GM18873 (cell line): ENCODE measurements around the gene AKAP3.

Experiments
- ATAC-seq: cut with Tn5 transposase; IDR thresholded peaks from one replicate; pipeline ENCODE4 v1.9.1; 2021; ENCODE audit warnings: mild to moderate bottlenecking, moderate library complexity, moderate number of reproducible peaks; ENCODE audit not compliant: unreplicated experiment, low FRiP score

The AKAP3 gene

DNA sequence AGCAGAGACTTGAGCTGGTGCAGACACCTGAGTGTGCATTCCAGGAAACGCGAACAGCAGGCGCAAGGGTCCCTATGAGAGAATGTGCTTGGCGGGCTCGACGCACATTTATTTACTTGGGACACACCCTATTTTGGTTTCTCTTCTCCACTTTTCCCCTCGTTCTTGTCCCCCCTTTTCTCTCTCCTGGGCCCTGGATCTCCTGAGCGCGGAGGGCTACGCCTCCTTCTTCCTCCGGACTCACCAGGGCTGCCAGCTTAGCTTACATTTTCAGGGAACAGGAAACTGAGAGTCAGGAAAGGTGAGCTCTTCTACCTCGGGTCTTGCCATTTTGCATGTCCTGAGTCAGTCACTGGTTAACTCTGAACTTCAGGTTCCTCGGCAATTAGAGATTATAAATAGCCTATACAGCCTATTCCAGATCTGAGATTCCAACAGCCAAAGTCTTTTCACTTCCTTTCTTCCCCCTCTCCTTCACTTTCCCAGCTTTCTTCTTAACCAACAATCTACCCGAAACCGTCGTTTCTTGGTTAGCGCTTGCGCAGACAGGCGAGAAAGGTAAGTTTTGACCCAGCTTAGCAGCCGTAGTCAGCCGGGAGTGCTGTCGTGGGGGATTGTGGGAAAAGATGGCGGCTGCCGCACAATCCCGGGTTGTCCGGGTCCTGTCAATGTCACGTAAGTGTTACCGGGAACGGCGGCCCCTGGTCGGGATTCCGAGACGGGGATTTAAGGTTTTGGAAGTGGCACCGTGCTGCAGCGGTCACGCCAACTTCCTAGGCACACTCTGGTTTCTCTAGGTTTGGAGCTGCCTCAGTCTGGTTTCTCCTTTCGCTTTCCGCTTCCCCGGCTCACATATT is at the start of gene AKAP3, which contains the start of gene NDUFA9:
Gene AKAP3, minus strand, starts transcription at position 551 of the 857 bp plus-strand sequence. CDS start 10,855 bp downstream, outside the sequence.
Gene NDUFA9, plus strand, starts transcription at position 614 of the 857 bp plus-strand sequence. Its CDS starts 13 bp downstream, at position 627.
- ATAC-seq, result peak; percentile 67

- ATAC-seq, result no peak
Observed at GRCh38 chr12:4690760-4691159, 41.9 kb upstream of the AKAP3 start.

DNA sequence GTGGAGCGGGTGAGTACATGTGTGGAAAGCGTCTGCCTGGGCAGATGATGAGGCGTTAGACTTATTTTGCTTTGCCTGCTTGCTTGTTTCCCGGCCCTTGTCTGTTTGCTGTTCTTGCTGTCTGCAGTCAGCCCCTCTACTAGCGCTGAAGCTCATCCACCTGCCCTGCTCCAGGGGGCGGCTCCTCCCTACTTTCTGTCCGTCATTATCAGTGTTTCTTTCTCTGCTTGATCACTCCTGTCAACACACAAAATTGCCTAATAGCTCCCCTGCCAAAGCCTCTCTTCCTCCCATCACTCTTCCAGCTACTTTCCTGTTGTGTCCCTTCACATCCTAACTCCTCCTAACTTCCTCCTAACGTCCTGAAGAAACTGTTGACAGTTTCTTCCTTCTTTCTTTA is 36.5 kb upstream of the AKAP3 start:
- no peak for ATAC-seq

- ATAC-seq, result no peak
Observed at GRCh38 chr12:4681732-4682131, 32.9 kb upstream of the AKAP3 start.

DNA sequence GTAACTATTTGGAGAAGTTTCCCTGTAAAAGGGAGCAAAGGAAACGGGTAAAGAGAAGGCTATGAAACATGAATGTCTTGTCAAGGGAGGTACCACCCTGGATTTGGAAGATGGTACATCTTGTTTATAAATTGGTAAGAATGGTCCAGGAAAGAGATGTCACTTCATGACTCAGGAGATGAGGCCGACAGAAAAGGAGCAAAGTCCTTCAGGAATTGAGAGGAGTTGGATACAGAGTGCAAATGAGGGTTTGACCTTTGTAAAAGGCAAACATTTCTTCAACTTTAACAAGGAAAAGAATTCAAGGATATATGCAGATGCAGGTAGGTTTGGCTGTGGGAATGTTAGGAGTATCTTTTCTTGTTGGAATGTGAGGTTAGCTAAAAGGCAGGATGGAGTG is 30.9 kb upstream of the AKAP3 start:
- ATAC-seq, result no peak

- no peak for ATAC-seq
Observed at GRCh38 chr12:4665236-4665635, 16.4 kb upstream of the AKAP3 start.

- ATAC-seq, result no peak
Observed at GRCh38 chr12:4663971-4664505, 15.2 kb upstream of the AKAP3 start.

- no peak for ATAC-seq
Observed at GRCh38 chr12:4653691-4654090, 4.8 kb upstream of the AKAP3 start.

- ATAC-seq, result no peak
Observed at GRCh38 chr12:4653257-4653656, 4.4 kb upstream of the AKAP3 start.

DNA sequence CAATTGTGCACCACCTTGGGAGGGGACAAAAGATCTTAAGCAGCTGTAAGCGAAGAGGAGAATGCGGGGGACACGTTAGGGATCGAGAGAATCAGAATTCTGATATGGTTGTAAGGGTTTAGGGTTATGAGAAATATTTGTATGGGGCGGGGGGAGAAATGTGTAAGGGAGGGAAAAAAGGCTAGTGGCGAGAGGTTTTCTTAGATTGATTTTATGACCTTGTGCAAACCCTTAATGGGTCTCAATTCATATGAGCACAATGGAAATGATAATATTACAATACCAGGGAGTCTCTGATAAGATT is 459 bp upstream of the AKAP3 start:
- no peak for ATAC-seq

DNA sequence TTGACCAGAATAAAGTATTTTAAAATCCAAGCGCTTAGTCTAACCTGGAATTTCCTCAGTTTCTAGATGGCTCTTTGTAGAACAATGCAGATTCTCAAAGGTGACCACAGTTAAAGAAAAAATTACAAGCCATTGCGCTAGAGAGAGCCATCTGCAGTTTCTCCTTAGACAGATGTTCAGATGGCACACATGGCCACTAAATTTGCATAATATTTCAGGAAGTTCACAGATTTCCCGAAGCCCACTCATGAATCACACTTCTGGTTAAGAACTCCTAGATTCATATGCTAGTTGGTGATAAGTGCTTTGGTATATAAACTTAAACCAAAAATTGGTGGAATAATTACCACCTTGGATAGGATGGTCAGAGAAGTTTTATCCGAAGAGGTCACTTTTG is 749 bp downstream of the AKAP3 start:
- no peak for ATAC-seq

DNA sequence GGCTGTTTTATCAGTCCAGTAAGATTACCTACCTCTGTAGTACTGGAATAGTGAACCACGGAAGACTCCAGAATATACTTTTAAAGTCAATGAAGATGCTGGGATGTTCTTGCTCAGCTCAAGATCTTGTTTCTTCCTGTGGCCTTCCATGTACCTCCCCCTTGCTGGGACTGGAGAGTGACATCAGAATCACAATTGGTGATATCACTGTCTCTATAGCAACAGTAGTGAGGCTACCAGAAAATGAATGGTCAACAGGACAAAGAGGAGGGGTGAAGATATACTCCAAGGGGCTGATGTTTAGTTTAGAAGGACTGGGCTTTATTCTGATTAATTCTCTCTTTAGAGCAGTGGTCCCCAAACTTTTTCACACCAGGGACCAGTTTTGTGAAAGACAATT is 3.8 kb downstream of the AKAP3 start:
- ATAC-seq, result no peak

GRCh38 chr12:4643747-4644146 is 5.1 kb downstream of the AKAP3 start:
- ATAC-seq, result no peak

- ATAC-seq, result no peak
Observed at GRCh38 chr12:4630262-4630661, 18.6 kb downstream of the AKAP3 start.

- no peak for ATAC-seq
Observed at GRCh38 chr12:4628406-4628805, 20.4 kb downstream of the AKAP3 start.

DNA sequence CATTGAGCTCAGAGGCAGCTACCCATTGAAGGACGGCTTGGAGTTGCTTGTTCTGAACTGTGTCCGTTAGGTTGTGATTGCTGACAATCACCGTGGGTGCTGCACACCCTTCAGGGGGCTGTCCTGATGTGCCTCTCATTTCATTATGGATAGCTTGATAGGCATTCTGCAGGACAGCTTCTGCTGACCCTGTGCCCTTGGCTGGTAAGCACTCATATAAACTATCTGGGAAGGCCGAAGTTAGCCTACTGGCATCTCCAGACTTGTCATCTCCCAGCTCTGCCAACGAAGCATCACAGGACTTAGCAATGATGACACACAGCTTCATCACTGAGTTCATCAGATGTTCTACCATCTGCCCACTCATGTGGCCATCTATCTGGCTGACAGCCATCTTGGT is 22.3 kb downstream of the AKAP3 start:
- ATAC-seq, result no peak

- no peak for ATAC-seq
Observed at GRCh38 chr12:4621511-4621910, 27.3 kb downstream of the AKAP3 start.

- no peak for ATAC-seq
Observed at GRCh38 chr12:4615667-4616066, 33.2 kb downstream of the AKAP3 start.

DNA sequence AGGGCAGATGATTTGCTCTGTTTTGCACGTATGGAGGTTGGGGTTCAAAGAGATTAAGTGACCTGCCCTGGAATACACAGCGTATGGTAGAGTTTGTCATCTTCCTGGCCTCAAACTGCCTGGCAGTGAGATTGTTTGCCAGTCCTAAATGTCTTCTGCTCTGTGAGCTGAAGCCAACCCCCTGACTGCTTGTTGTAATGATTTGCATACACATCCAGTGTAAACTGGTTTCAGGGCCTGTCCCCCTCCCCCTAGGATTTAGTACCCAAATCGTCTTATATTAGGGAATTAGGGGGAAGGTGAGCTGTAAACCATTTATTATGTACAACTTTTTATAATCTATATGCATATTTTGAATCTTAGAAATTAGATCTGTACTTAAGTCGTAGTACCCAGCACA is 38.4 kb downstream of the AKAP3 start:
- no peak for ATAC-seq

DNA sequence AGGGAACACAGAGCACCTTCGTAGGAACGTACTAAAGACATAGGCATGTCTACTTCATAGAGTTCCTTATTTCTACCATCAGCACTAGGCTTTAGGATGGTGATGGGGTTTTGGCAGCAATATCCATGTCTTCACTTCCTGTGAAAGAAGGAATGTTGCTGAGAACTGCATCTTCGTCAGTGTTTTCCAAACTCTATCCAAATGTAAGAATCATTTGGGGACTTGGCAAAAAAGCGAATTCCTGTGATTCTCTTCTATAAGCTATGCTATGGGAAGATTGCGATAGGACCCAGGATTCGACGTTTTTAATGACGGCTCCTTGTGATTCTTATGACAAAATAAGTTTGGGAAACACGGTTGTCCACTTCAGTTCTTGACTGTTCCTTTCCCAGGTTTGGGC is 39.8 kb downstream of the AKAP3 start:
- no peak for ATAC-seq

DNA sequence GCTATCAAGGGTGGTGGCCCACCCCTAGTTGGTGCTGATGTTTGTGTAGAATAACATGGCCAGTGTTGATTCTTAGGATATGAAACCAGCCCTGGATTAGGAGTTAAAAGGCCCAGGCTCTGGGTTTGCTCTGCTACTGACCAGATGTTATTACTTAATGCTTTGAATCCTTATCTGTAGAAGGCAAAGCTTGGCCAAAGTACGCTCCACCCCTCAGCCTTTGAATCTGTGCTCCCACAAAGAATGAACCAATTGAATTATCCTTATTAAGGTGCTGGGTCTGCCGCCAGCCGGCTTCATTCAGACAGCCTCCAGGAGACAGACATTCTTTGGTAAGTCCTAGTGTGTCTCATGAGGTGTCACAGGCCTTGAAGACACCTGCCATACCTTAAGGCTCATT is 41.8 kb downstream of the AKAP3 start:
- ATAC-seq, result no peak

- peak; percentile 83 for ATAC-seq
Observed at GRCh38 chr12:4604684-4605193, 44.1 kb downstream of the AKAP3 start.
